ENCODE data around the gene AP1S1.
"Not testable (repeated sequence)": the region's sequence is repeated elsewhere in the genome, so short reads cannot be mapped to it uniquely, and the experiment has no call there.

Gene AP1S1

GRCh38 chr7:101111261-101111660 lies 43.0 kb upstream of the AP1S1 start:
- TF ChIP-seq CTCF (IDR thresholded peaks at IDR 0.05; ENCODE audit: low read length, missing control alignments) = no peak
- no peak overlapping the region for H3K4me3 ChIP-seq (replicated peaks; ENCODE audit: low read depth, low read length)
- no peak for DNase-seq (ENCODE audit: low read depth)

GRCh38 chr7:101112233-101112632 lies 42.0 kb upstream of the AP1S1 start:
- H3K4me3 ChIP-seq (replicated peaks; ENCODE audit: low read depth, low read length) = no peak overlapping the region
- DNase-seq (ENCODE audit: low read depth) = peak; percentile 100
- TF ChIP-seq CTCF (IDR thresholded peaks at IDR 0.05; ENCODE audit: low read length, missing control alignments) = no peak

GRCh38 chr7:101113140-101113539 lies 41.1 kb upstream of the AP1S1 start:
- not testable (repeated sequence) for H3K4me3 ChIP-seq (replicated peaks; ENCODE audit: low read depth, low read length); DNase-seq (ENCODE audit: low read depth)

- TF ChIP-seq CTCF (IDR thresholded peaks at IDR 0.05; ENCODE audit: low read length, missing control alignments) = no peak
- no peak for DNase-seq (ENCODE audit: low read depth)
- H3K4me3 ChIP-seq (replicated peaks; ENCODE audit: low read depth, low read length) = no peak overlapping the region
Observed at GRCh38 chr7:101113836-101114235, 40.4 kb upstream of the AP1S1 start.

GRCh38 chr7:101114492-101114891 lies 39.8 kb upstream of the AP1S1 start:
- TF ChIP-seq CTCF (IDR thresholded peaks at IDR 0.05; ENCODE audit: low read length, missing control alignments) = no peak
- no peak for DNase-seq (ENCODE audit: low read depth)
- H3K4me3 ChIP-seq (replicated peaks; ENCODE audit: low read depth, low read length) = no peak overlapping the region

- H3K4me3 ChIP-seq (replicated peaks; ENCODE audit: low read depth, low read length) = no peak overlapping the region
- DNase-seq (ENCODE audit: low read depth) = no peak
- no peak for TF ChIP-seq CTCF (IDR thresholded peaks at IDR 0.05; ENCODE audit: low read length, missing control alignments)
Observed at GRCh38 chr7:101115215-101115614, 39.1 kb upstream of the AP1S1 start.

GRCh38 chr7:101116898-101117297 lies 37.4 kb upstream of the AP1S1 start:
- peak; percentile 87 for DNase-seq (ENCODE audit: low read depth)
- H3K4me3 ChIP-seq (replicated peaks; ENCODE audit: low read depth, low read length) = no peak overlapping the region
- TF ChIP-seq CTCF (IDR thresholded peaks at IDR 0.05; ENCODE audit: low read length, missing control alignments) = no peak

GRCh38 chr7:101118856-101119255 lies 35.4 kb upstream of the AP1S1 start:
- no peak overlapping the region for H3K4me3 ChIP-seq (replicated peaks; ENCODE audit: low read depth, low read length)
- no peak for TF ChIP-seq CTCF (IDR thresholded peaks at IDR 0.05; ENCODE audit: low read length, missing control alignments)
- DNase-seq (ENCODE audit: low read depth) = no peak

Measured in fibroblast of pulmonary artery (primary cell).